Endothelial cell of umbilical vein (primary cell): Measurements from ENCODE around the gene PPARD. TPM values are rescaled to one million over a fixed set of nuclear protein-coding genes. Genes with fewer than 3 reads are reported as not detected.

ENCODE experiments used
- BruUV-seq: library from RNA; stranded (reverse); fragments of 400-500 nt; replicated peaks from 2 replicates; lab custom pipeline; 2021; lab: Mats Ljungman, UMichigan
- CTCF ChIA-PET: fragments of 300-600, 350-600 bp; sonication (Branson Sonifier 250); formaldehyde crosslinking; loops from one replicate; lab custom pipeline; 2021; ENCODE audit warnings: antibody characterized with exemption, inconsistent platforms; lab: Charles Lee
- POLR2A ChIA-PET: fragments of 300-600, 350-600 bp; sonication (Branson Sonifier 250); formaldehyde crosslinking; loops from one replicate; lab custom pipeline; 2021; ENCODE audit warnings: antibody characterized with exemption, inconsistent platforms; lab: Charles Lee
- DNase-seq: peaks from one replicate; pipeline ENCODE4 v3.0.0-alpha.2; 2011; ENCODE audit warnings: low read depth, low spot score
- FAIRE-seq: peaks from 2 replicates; lab custom pipeline; 2011; peaks lifted over from hg19 to GRCh38; lab: Jason Lieb, UNC
- H2AFZ ChIP-seq: 2 replicates; pipeline ENCODE4 v1.6.0; 2012; ENCODE audit warnings: low read depth, low read length, control low read depth, inconsistent platforms
- H3K27ac ChIP-seq: 2 replicates; pipeline ENCODE4 v1.5.1; 2011; ENCODE audit warnings: low read depth, mild to moderate bottlenecking, control low read depth, low read length, moderate library complexity; ENCODE audit not compliant: insufficient read depth
- H3K27me3 ChIP-seq, 2 experiments: 2 replicates each; pipeline versions ENCODE4 v1.6.0 to v1.6.1; 2011; ENCODE audit warnings: low read length in 2 of 2, mixed read lengths in 1 of 2; ENCODE audit not compliant: control insufficient read depth in 2 of 2, insufficient read depth in 2 of 2
- H3K36me3 ChIP-seq, 2 experiments: 2 replicates in 1 of 2; 3 replicates in 1 of 2; pipeline ENCODE4 v1.5.1; 2011; ENCODE audit warnings: low read length in 2 of 2, mild to moderate bottlenecking in 1 of 2, moderate library complexity in 1 of 2; ENCODE audit not compliant: control insufficient read depth in 2 of 2, insufficient read depth in 2 of 2; ENCODE audit errors: extremely low read depth in 1 of 2
- H3K4me1 ChIP-seq: 3 replicates; pipeline ENCODE4 v1.5.1; 2011; ENCODE audit warnings: mild to moderate bottlenecking, low read length; ENCODE audit not compliant: control insufficient read depth, insufficient read depth; ENCODE audit errors: extremely low read depth
- H3K4me2 ChIP-seq: 2 replicates; pipeline ENCODE4 v1.6.1; 2011; ENCODE audit warnings: low read length, control low read depth, mixed read lengths; ENCODE audit not compliant: insufficient read depth
- H3K4me3 ChIP-seq, 3 experiments: fragments of 200-600 bp in 1 of 3; sonication (generic), shearing (Covaris generic) in 1 of 3; replicated peaks in 1 of 3; 2 replicates each; pipeline ENCODE4 v1.5.1; 2011 to 2016; ENCODE audit warnings: control low read depth in 3 of 3, low read length in 3 of 3, mild to moderate bottlenecking in 2 of 3, inconsistent platforms in 1 of 3, low read depth in 1 of 3, moderate library complexity in 1 of 3; ENCODE audit not compliant: insufficient read depth in 1 of 3
- H3K79me2 ChIP-seq: 2 replicates; pipeline ENCODE4 v1.6.0; 2012; ENCODE audit warnings: low read length, inconsistent platforms; ENCODE audit not compliant: control insufficient read depth, insufficient read depth
- H3K9ac ChIP-seq: replicated peaks from 2 replicates; pipeline ENCODE3; 2011; ENCODE audit warnings: low read length, control low read depth; ENCODE audit not compliant: insufficient read depth; ENCODE audit errors: extremely low read depth
- H3K9me1 ChIP-seq: replicated peaks from 3 replicates; pipeline ENCODE4 v1.6.0; 2011; ENCODE audit warnings: mild to moderate bottlenecking, low read length; ENCODE audit not compliant: control insufficient read depth, insufficient read depth; ENCODE audit errors: extremely low read depth
- H3K9me3 ChIP-seq: replicated peaks from 2 replicates; pipeline ENCODE4 v1.5.1; 2012; ENCODE audit warnings: low read length, inconsistent platforms; ENCODE audit not compliant: control insufficient read depth, insufficient read depth
- H4K20me1 ChIP-seq: replicated peaks from 2 replicates; pipeline ENCODE3; 2011; ENCODE audit warnings: mild to moderate bottlenecking, low read length; ENCODE audit not compliant: control insufficient read depth, insufficient read depth; ENCODE audit errors: extremely low read depth
- CTCF ChIP-seq, 2 donors: IDR thresholded peaks; 1 replicate in 1 of 2; 2 replicates in 1 of 2; pipeline ENCODE4 v1.5.1; 2011; ENCODE audit warnings: low read length in 2 of 2, mild to moderate bottlenecking in 2 of 2, moderate library complexity in 2 of 2, control low read depth in 1 of 2, inconsistent platforms in 1 of 2, low read depth in 1 of 2; ENCODE audit not compliant: insufficient read depth in 1 of 2; ENCODE audit errors: extremely low read depth in 1 of 2
- EZH2 ChIP-seq: IDR thresholded peaks from 2 replicates; pipeline ENCODE4 v1.6.1; 2012; ENCODE audit warnings: borderline replicate concordance, low read depth, mild to moderate bottlenecking, moderate library complexity, low read length, inconsistent platforms; ENCODE audit not compliant: severe bottlenecking
- FOS ChIP-seq: IDR thresholded peaks from 2 replicates; pipeline ENCODE4 v1.6.1; 2011; ENCODE audit warnings: mild to moderate bottlenecking, low read length, moderate library complexity, borderline replicate concordance; ENCODE audit not compliant: insufficient read depth
- GATA2 ChIP-seq: IDR thresholded peaks from 2 replicates; pipeline ENCODE4 v1.7.0; 2011; ENCODE audit warnings: low read depth, mild to moderate bottlenecking, moderate library complexity, mixed read lengths, low read length; ENCODE audit not compliant: insufficient read length, insufficient read depth
- JUN ChIP-seq: IDR thresholded peaks from 2 replicates; pipeline ENCODE4 v1.6.1; 2011; ENCODE audit warnings: borderline replicate concordance, low read depth; ENCODE audit not compliant: insufficient read length, insufficient read depth
- MAX ChIP-seq: IDR thresholded peaks from 2 replicates; pipeline ENCODE4 v1.6.1; 2011; ENCODE audit not compliant: insufficient read depth, insufficient read length
- MYC ChIP-seq: IDR thresholded peaks from one replicate; pipeline ENCODE4 v1.6.1; 2011; ENCODE audit warnings: mild to moderate bottlenecking, low read depth, low read length
- POLR2A ChIP-seq: IDR thresholded peaks from 2 replicates; pipeline ENCODE4 v1.6.1; 2012; ENCODE audit warnings: low read depth, mild to moderate bottlenecking, control low read depth, low read length
- POLR2AphosphoS5 ChIP-seq: IDR thresholded peaks from 2 replicates; pipeline ENCODE4 v1.6.1; 2012; ENCODE audit warnings: low read depth, mild to moderate bottlenecking, control low read depth, low read length, moderate library complexity; ENCODE audit not compliant: insufficient read depth
- dilution Hi-C: fragments of 300-500 bp; cut with MboI; formaldehyde crosslinking; loops from one replicate; pipeline ENCODE4 v1.15.0; 2019; ENCODE audit warnings: low sequenced_read_pairs; ENCODE audit not compliant: extremely low pct_ligation_motif_present
- intact Hi-C: fragments of 100-400 bp; cut with micrococcal nuclease; formaldehyde crosslinking; loops from one replicate; pipeline ENCODE4 v1.10.0; 2022
- polyA plus RNA-seq, 4 experiments: library from polyadenylated mRNA; depleted of rRNA in 3 of 4; stranded (reverse) in 3 of 4; unstranded in 1 of 4; fragments of >200 nt; gene quantifications; 2 replicates each; pipeline versions ENCODE4 v1.2.1 to v1.2.3, GENCODE V29; 2011 to 2012; ENCODE audit warnings: missing spikeins in 1 of 4
- total RNA-seq: library from RNA; stranded (reverse); gene quantifications from 2 replicates; pipeline ENCODE4 v1.2.3, GENCODE V29; 2021

PPARD gene
- total and polyA plus RNA-seq, 2 donors (not counting 3 experiments of a cell fraction or from before 2014, with no cell fraction given) = 23.4 to 29.2 TPM

GRCh38 chr6:35475573-35475972 lies 133.2 kb downstream of the PPARD start:
- peaks cover 7% of the 10 kb centered on the region for H4K20me1 ChIP-seq
- no peak for FAIRE-seq

More at GRCh38 chr6:35475573-35475972, 133.2 kb downstream of the PPARD start:
- Histone ChIP-seq H3K9me3 (no peaks in the 10 kb centered on the region), H3K27ac (no peak overlapping the region), H3K36me3 (peaks cover 5 to 7% of the 10 kb centered on the region in 2 experiments), H3K4me1 (peaks cover 9% of the 10 kb centered on the region), H3K9ac (no peak overlapping the region), H3K4me2 (no peak overlapping the region), H2AFZ (no peak overlapping the region), H3K9me1 (no peaks in the 10 kb centered on the region), H3K4me3 (no peak overlapping the region), H3K27me3 (no peaks in the 10 kb centered on the region), H3K79me2 (peaks cover 10% of the 10 kb centered on the region)
- BruUV-seq = no TSS peak
- TF ChIP-seq POLR2AphosphoS5 (no peak), MAX (no peak), MYC (no peak), GATA2 (no peak), EZH2 (no peak), POLR2A (no peak), CTCF (IDR thresholded peaks at IDR 0.05; ENCODE audit: extremely low read depth in 1 of 2, insufficient read depth in 1 of 2, low read depth in 1 of 2, low read length in 2 of 2) (no peak), JUN (no peak), FOS (no peak)
- dilution Hi-C loops = no loop called here
- intact Hi-C loops = no loop called here
- no peak for DNase-seq
- POLR2A ChIA-PET = no interaction called here
- CTCF ChIA-PET = interaction anchor here (1.1 kb wide), 1 partner anchor 22 kb away, joined by 4 read pairs; no protein-coding TSS in a partner anchor
